Measurements from ENCODE around the gene DAG1.
A peak's percentile ranks its signal among the peaks of the same experiment; 100 is the strongest.

DAG1 gene

GRCh38 chr3:49553692-49554632, 83.9 kb downstream of the DAG1 start, which contains the start of gene BSN:
TSS of gene BSN (plus strand) at chr3:49554477. CDS start at chr3:49554603, 126 bp downstream.
- DNase-seq (ENCODE audit: low read depth, low spot score), result peak; percentile 59

GRCh38 chr3:49554633-49555265, 84.7 kb downstream of the DAG1 start:
- no peak for DNase-seq (ENCODE audit: low read depth, low spot score)

GRCh38 chr3:49556500-49557275, 86.6 kb downstream of the DAG1 start:
- no peak for DNase-seq (ENCODE audit: low read depth, low spot score)

- no peak for DNase-seq (ENCODE audit: low read depth, low spot score)
These were observed 93.0 kb downstream of the DAG1 start for GRCh38 chr3:49563040-49563578.

DNA sequence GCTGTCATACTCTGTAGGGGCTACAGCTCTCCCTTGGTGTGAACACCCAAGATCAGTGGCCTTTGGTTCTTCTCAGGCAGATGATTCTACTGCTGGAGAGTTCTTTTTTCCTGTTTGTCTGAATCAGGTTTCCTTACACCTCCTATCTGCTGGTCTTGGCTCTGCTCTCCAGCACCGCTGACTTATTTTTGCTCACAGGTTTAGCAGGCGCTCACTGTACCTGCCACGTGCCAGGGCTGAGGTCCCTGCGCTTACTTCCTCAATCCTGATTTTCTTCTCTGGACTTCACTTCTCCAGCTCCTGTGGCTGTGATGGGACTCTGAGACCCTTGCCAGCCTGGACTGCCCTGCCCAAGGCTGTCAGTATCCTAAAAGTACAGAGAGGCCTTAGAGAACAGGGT, 93.7 kb downstream of the DAG1 start:
- DNase-seq (ENCODE audit: low read depth, low spot score), result no peak

DNA sequence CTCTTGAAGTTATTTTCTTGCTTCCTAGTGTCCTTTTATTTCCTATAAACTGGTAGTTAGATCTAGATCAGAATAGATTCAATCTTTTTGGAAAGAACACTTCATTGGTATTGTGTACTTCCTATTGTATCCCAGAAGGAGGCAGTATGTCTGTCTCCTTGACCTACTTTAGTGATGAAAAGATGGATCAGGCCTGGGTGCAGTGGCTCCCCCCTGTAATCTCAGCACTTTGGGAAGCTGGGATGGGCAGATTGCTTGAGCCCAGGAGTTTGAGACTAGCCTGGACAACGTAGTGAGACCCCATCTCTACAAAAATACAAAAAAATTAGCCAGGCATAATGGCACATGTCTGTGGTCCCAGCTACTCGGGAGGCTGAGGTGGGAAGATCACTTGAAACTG, 96.2 kb downstream of the DAG1 start:
- no peak for DNase-seq (ENCODE audit: low read depth, low spot score)

GRCh38 chr3:49567406-49567805, 97.3 kb downstream of the DAG1 start:
- DNase-seq (ENCODE audit: low read depth, low spot score), result no peak

- DNase-seq (ENCODE audit: low read depth, low spot score), result no peak
These were observed 98.9 kb downstream of the DAG1 start for GRCh38 chr3:49568965-49569364.

GRCh38 chr3:49570028-49570654, 100.1 kb downstream of the DAG1 start:
- no peak for DNase-seq (ENCODE audit: low read depth, low spot score)

- DNase-seq (ENCODE audit: low read depth, low spot score), result no peak
These were observed 112.1 kb downstream of the DAG1 start for GRCh38 chr3:49582177-49582576.

All from smooth muscle cell of the brain vasculature (primary cell).